ENCODE data around the gene CDH15. TPM values are rescaled to one million over a fixed set of nuclear protein-coding genes. Genes with fewer than 3 reads are reported as not detected.

The CDH15 gene
- total and polyA plus RNA-seq, 3 donors from 2014 or later, result 1.4 to 3.0 (median 2.1) TPM

- WGBS, 2 donors, result 15% methylated on average over 18 to 28 of the region's 28 CpGs
- H3K4me1 ChIP-seq, result no peaks in the 10 kb centered on the region
- H3K4me3 ChIP-seq, result peak within 1 kb of the TSS; percentile 29 to 36
- H3K9me3 ChIP-seq, result no peaks in the 10 kb centered on the region
- H3K36me3 ChIP-seq (ENCODE audit: low read depth, missing control alignments), result no peaks in the 10 kb centered on the region
- H3K27ac ChIP-seq, result no peak within 1 kb of the TSS
- TF ChIP-seq CTCF (IDR thresholded peaks at IDR 0.05), result no peak
- TF ChIP-seq POLR2A (IDR thresholded peaks at IDR 0.05), result no peak
- H3K27me3 ChIP-seq, result no peaks in the 10 kb centered on the region
- DNase-seq, result no peak
- intact Hi-C loops (cut with DNase I; ENCODE audit: low total_unique reads), result no loop called here
These were observed 28.7 kb downstream of the CDH15 start, which contains the start of gene SLC22A31 for GRCh38 chr16:89200124-89200849. Gene SLC22A31 (minus strand): TSS chr16:89200537. CDS start chr16:89200501, 36 bp downstream.

GRCh38 chr16:89200850-89201411, 29.4 kb downstream of the CDH15 start:
- intact Hi-C loops (cut with DNase I; ENCODE audit: low total_unique reads), result no loop called here
- Histone ChIP-seq H3K4me3 (peak overlapping the region in 1 of 2 donors; percentile 29), H3K9me3 (no peaks in the 10 kb centered on the region), H3K27me3 (no peaks in the 10 kb centered on the region), H3K36me3 (ENCODE audit: low read depth, missing control alignments) (no peaks in the 10 kb centered on the region), H3K4me1 (no peaks in the 10 kb centered on the region), H3K27ac (no peak overlapping the region)
- DNase-seq, result no peak
- no peak for TF ChIP-seq CTCF (IDR thresholded peaks at IDR 0.05)
- TF ChIP-seq POLR2A (IDR thresholded peaks at IDR 0.05), result no peak
- WGBS, 2 donors, result 1 to 2% methylated on average over 13 to 44 of the region's 58 CpGs

- peak overlapping the region; percentile 38 to 41 for H3K4me3 ChIP-seq
- no peak overlapping the region for H3K27ac ChIP-seq
- H3K27me3 ChIP-seq, result no peaks in the 10 kb centered on the region
- no peaks in the 10 kb centered on the region for H3K4me1 ChIP-seq
- TF ChIP-seq CTCF (IDR thresholded peaks at IDR 0.05), result no peak
- intact Hi-C loops (cut with DNase I; ENCODE audit: low total_unique reads), result no loop called here
- DNase-seq, result peak; percentile 83
- H3K36me3 ChIP-seq (ENCODE audit: low read depth, missing control alignments), result no peaks in the 10 kb centered on the region
- 0 to 7% methylated on average over 3 to 52 of the region's 111 CpGs for WGBS, 2 donors
- no peaks in the 10 kb centered on the region for H3K9me3 ChIP-seq
These were observed 30.2 kb downstream of the CDH15 start for GRCh38 chr16:89201439-89202377.

GRCh38 chr16:89202422-89203215, 31.1 kb downstream of the CDH15 start:
- no peak for TF ChIP-seq CTCF (IDR thresholded peaks at IDR 0.05)
- TF ChIP-seq POLR2A (IDR thresholded peaks at IDR 0.05), result no peak
- H3K36me3 ChIP-seq (ENCODE audit: low read depth, missing control alignments), result no peaks in the 10 kb centered on the region
- no peaks in the 10 kb centered on the region for H3K4me1 ChIP-seq
- H3K27ac ChIP-seq, result no peak overlapping the region
- no peaks in the 10 kb centered on the region for H3K27me3 ChIP-seq
- no peaks in the 10 kb centered on the region for H3K9me3 ChIP-seq
- whole genome bisulfite sequencing, 2 donors, result 37 to 47% methylated on average over 27 to 49 of the region's 49 CpGs
- no peak for DNase-seq
- peak overlapping the region; percentile 38 to 41 for H3K4me3 ChIP-seq
- intact Hi-C loops (cut with DNase I; ENCODE audit: low total_unique reads), result no loop called here
